Kidney (tissue), 14 donors: ENCODE results near the gene EPS8. TPM values are rescaled to one million over a fixed set of nuclear protein-coding genes. Genes with fewer than 3 reads are reported as not detected.
A peak's percentile ranks its signal among the peaks of the same experiment; 100 is the strongest.

ENCODE experiments used
- DNase-seq, 5 donors: peaks; one replicate each; pipeline ENCODE4 v3.0.0-alpha.2; 2013 to 2020
- FAIRE-seq: peaks from 2 replicates; lab custom pipeline; 2012; peaks lifted over from hg19 to GRCh38; lab: Jason Lieb, UNC
- H3K27ac ChIP-seq, 2 donors: one replicate each; pipeline ENCODE4 v1.7.0; 2013; ENCODE audit warnings: low read depth in 2 of 2, low read length in 2 of 2, inconsistent platforms in 1 of 2
- H3K27me3 ChIP-seq: one replicate; pipeline ENCODE4 v1.7.1; 2013; ENCODE audit warnings: low read length, inconsistent platforms; ENCODE audit not compliant: control insufficient read depth, insufficient read depth
- H3K36me3 ChIP-seq, 3 donors: one replicate each; pipeline versions ENCODE4 v1.7.0 to v1.7.1; 2013; ENCODE audit warnings: low read length in 3 of 3, control low read depth in 1 of 3, inconsistent platforms in 1 of 3; ENCODE audit not compliant: insufficient read depth in 3 of 3, control insufficient read depth in 2 of 3
- H3K4me1 ChIP-seq, 3 donors: one replicate each; pipeline versions ENCODE4 v1.7.0 to v1.7.1; 2013; ENCODE audit warnings: low read length in 3 of 3, inconsistent platforms in 1 of 3, low read depth in 1 of 3; ENCODE audit not compliant: control insufficient read depth in 2 of 3, insufficient read depth in 2 of 3
- H3K4me3 ChIP-seq, 3 donors: one replicate each; pipeline versions ENCODE4 v1.7.0 to v1.8.1; 2013; ENCODE audit warnings: low read length in 3 of 3, control low read depth in 1 of 3, inconsistent platforms in 1 of 3
- H3K9ac ChIP-seq, 3 donors: one replicate each; pipeline versions ENCODE4 v1.7.0 to v1.7.1; 2013; ENCODE audit warnings: low read length in 3 of 3, control low read depth in 1 of 3, inconsistent platforms in 1 of 3
- H3K9me3 ChIP-seq, 3 donors: one replicate each; pipeline versions ENCODE4 v1.7.0 to v1.7.1; 2013; ENCODE audit warnings: low read length in 3 of 3, control low read depth in 1 of 3, inconsistent platforms in 1 of 3; ENCODE audit not compliant: control insufficient read depth in 2 of 3, insufficient read depth in 1 of 3
- CTCF ChIP-seq: IDR thresholded peaks from 3 replicates; pipeline ENCODE4 v1.5.1; 2012; ENCODE audit warnings: mild to moderate bottlenecking, moderate library complexity, borderline replicate concordance; ENCODE audit not compliant: insufficient read depth; ENCODE audit errors: extremely low read depth
- intact Hi-C: fragments of 100-400 bp; cut with DNase I; formaldehyde crosslinking; loops from one replicate; pipeline ENCODE4 v1.11.1; 2022
- polyA plus RNA-seq: library from polyadenylated mRNA; stranded (reverse); fragments of 350-450 nt; fragmentation: Illumina TruSeq; extraction: RNeasy Lipid Tissue Mini Kit (QIAGEN cat#74804); gene quantifications from one replicate; pipeline ENCODE4 v1.2.3, GENCODE V29; 2014; ENCODE audit warnings: low read depth, low replicate concordance; ENCODE audit not compliant: insufficient read depth
- total RNA-seq: library from RNA; stranded (reverse); fragmentation: NEBNext Ultra II Directional; extraction: Animal tissue kit (Norgen Biotek cat#: 25700); gene quantifications from one replicate; pipeline ENCODE4 v1.2.1, GENCODE V29; 2021
- donor health status: control.
- donor health status: control.
- donor health status: control.
- donor health status: control.
- donor health status: control.
- donor health status: DM: yes; HTN: yes; CAD: no.
- donor health status: Normal renal cell carcinoma (clear cell type).

EPS8 gene
- total and polyA plus RNA-seq, 2 donors from 2014 or later: 33.9 to 80.3 TPM

- FAIRE-seq: no peak
- TF ChIP-seq CTCF: no peak
- Histone ChIP-seq H3K27me3 (no peaks in the 10 kb centered on the region), H3K9me3 (no peaks in the 10 kb centered on the region), H3K4me1 (no peaks in the 10 kb centered on the region), H3K9ac (no peak overlapping the region), H3K36me3 (no peaks in the 10 kb centered on the region), H3K27ac (no peak overlapping the region), H3K4me3 (no peak overlapping the region)
- DNase-seq: no peak
- intact Hi-C loops: no loop called here
These were observed 8.6 kb upstream of the EPS8 start for GRCh38 chr12:15797818-15798217.

- FAIRE-seq (no peak), DNase-seq (peak in 1 of 5 donors; percentile 44)
- Histone ChIP-seq H3K27me3 (no peaks in the 10 kb centered on the region), H3K4me3 (no peak overlapping the region), H3K27ac (no peak overlapping the region), H3K9me3 (no peaks in the 10 kb centered on the region), H3K36me3 (no peaks in the 10 kb centered on the region), H3K9ac (no peak overlapping the region), H3K4me1 (no peaks in the 10 kb centered on the region)
- no peak for TF ChIP-seq CTCF
- intact Hi-C loops: no loop called here
These were observed 7.4 kb upstream of the EPS8 start for GRCh38 chr12:15796493-15797141.

- Histone ChIP-seq H3K4me1 (no peaks in the 10 kb centered on the region), H3K36me3 (no peaks in the 10 kb centered on the region), H3K9ac (no peak overlapping the region), H3K4me3 (no peak overlapping the region), H3K27me3 (no peaks in the 10 kb centered on the region), H3K9me3 (no peaks in the 10 kb centered on the region), H3K27ac (no peak overlapping the region)
- no peak for FAIRE-seq
- DNase-seq: no peak
- intact Hi-C loops: no loop called here
- no peak for TF ChIP-seq CTCF
These were observed 5.6 kb upstream of the EPS8 start for GRCh38 chr12:15794836-15795235.

- Histone ChIP-seq H3K36me3 (no peaks in the 10 kb centered on the region), H3K9ac (no peak overlapping the region), H3K4me3 (no peak overlapping the region), H3K4me1 (no peaks in the 10 kb centered on the region), H3K9me3 (no peaks in the 10 kb centered on the region), H3K27ac (no peak overlapping the region), H3K27me3 (no peaks in the 10 kb centered on the region)
- intact Hi-C loops: no loop called here
- DNase-seq: no peak
- no peak for FAIRE-seq
- TF ChIP-seq CTCF: no peak
These were observed 5.0 kb upstream of the EPS8 start for GRCh38 chr12:15794196-15794595.
